ENCODE measurements around the gene SLC35A5. TPM values are rescaled to one million over a fixed set of nuclear protein-coding genes. Genes with fewer than 3 reads are reported as not detected.

SLC35A5 gene
- total and polyA plus RNA-seq, 9 of the 15 experiments (the other 6 are each of a cell fraction or from before 2014, with no cell fraction given): 4.0 to 13.0 (median 9.7) TPM

DNA sequence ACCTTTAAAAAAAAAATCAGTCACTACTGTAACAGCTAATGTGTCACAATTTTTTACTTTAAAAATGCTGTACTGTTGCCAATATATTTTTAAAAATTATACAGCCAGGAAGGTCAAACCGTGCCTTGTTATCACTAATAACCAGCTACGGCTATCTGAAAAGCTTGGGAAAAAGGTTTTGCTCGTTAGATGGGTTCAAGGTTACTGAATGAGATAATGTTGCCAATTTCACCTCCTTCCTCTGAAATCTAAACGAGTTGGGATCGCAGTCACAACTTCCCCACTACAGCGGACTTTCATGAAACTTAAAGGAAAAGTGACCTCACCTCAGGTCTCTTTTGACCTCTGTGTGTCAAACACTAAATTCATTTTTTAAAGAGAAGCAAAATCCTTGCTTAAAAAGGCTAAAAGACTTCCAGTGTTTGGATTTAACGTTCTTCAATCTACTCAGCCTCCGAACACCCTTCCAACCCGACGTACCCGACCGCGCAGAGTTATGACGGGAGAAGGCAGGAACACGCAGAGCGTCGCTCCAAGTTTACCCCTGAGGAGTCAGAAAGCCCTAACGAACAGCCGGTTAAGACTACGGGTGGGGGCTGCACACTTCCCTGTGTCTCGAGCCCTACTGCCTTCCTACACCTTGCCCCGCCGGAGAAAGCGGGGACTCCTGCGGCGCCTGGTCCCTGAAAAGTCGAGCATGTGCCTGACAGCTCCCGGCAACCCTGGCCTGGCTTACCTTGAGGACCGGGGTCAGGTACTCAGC is 943 bp upstream of the SLC35A5 start (continued):
- TF ChIP-seq, protein P1, sequence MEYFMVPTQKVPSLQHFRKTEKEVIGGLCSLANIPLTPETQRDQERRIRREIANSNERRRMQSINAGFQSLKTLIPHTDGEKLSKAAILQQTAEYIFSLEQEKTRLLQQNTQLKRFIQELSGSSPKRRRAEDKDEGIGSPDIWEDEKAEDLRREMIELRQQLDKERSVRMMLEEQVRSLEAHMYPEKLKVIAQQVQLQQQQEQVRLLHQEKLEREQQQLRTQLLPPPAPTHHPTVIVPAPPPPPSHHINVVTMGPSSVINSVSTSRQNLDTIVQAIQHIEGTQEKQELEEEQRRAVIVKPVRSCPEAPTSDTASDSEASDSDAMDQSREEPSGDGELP (CRISPR knock-in tag; IDR thresholded peaks at IDR 0.05; ENCODE audit: borderline replicate concordance): no peak
- no peak for TF ChIP-seq EWSR1 (IDR thresholded peaks at IDR 0.05; ENCODE audit: borderline replicate concordance, low read depth, partially characterized antibody)
- TF ChIP-seq LCOR (CRISPR knock-in tag; IDR thresholded peaks at IDR 0.05): no peak
- no peak for TF ChIP-seq BCOR (IDR thresholded peaks at IDR 0.05)
- peak; percentile 97 for TF ChIP-seq CREM (IDR thresholded peaks at IDR 0.05; ENCODE audit: low read depth)
- TF ChIP-seq PHF8 (IDR thresholded peaks at IDR 0.05; ENCODE audit: borderline replicate concordance, low read length): peak; percentile 38; the same call in 1 of the 2 replicates
- TF ChIP-seq TBL1XR1 (IDR thresholded peaks at IDR 0.05; ENCODE audit: low read length in 2 of 2): peak in 1 of 2 experiments; percentile 37; a peak in 1 of 4 replicates
- TF ChIP-seq UBTF (IDR thresholded peaks at IDR 0.05; ENCODE audit: borderline replicate concordance in 1 of 2, low read depth in 2 of 2, low read length in 2 of 2): peak in 1 of 2 experiments; percentile 36; a peak in 2 of 4 replicates
- TF ChIP-seq TCF3 (CRISPR knock-in tag; IDR thresholded peaks at IDR 0.05): 0 out of 2 replicates have a peak, but pooled peaks have one; percentile 7
- no peak for TF ChIP-seq GTF2F1 (IDR thresholded peaks at IDR 0.05; ENCODE audit: low read depth, low read length)
- peak; percentile 60 for TF ChIP-seq TAF1 (IDR thresholded peaks at IDR 0.05; ENCODE audit: control insufficient read depth, extremely low read depth, insufficient read depth, low read length, severe bottlenecking)
- TF ChIP-seq FOXK2 (conservative IDR thresholded peaks at IDR 0.05 in 1 of 2, IDR thresholded peaks at IDR 0.05 in 1 of 2; ENCODE audit: low read depth in 2 of 2): peak; percentile 37 to 74; a peak in 3 of 4 replicates
- TF ChIP-seq, protein P2, sequence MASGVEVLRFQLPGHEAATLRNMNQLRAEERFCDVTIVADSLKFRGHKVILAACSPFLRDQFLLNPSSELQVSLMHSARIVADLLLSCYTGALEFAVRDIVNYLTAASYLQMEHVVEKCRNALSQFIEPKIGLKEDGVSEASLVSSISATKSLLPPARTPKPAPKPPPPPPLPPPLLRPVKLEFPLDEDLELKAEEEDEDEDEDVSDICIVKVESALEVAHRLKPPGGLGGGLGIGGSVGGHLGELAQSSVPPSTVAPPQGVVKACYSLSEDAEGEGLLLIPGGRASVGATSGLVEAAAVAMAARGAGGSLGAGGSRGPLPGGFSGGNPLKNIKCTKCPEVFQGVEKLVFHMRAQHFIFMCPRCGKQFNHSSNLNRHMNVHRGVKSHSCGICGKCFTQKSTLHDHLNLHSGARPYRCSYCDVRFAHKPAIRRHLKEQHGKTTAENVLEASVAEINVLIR (CRISPR knock-in tag; IDR thresholded peaks at IDR 0.05): peak; percentile 69
- TF ChIP-seq HCFC1 (IDR thresholded peaks at IDR 0.05; ENCODE audit: low read depth, low read length): peak; percentile 52
- no peak for TF ChIP-seq RNF2 (IDR thresholded peaks at IDR 0.05)
- TF ChIP-seq, protein P3, sequence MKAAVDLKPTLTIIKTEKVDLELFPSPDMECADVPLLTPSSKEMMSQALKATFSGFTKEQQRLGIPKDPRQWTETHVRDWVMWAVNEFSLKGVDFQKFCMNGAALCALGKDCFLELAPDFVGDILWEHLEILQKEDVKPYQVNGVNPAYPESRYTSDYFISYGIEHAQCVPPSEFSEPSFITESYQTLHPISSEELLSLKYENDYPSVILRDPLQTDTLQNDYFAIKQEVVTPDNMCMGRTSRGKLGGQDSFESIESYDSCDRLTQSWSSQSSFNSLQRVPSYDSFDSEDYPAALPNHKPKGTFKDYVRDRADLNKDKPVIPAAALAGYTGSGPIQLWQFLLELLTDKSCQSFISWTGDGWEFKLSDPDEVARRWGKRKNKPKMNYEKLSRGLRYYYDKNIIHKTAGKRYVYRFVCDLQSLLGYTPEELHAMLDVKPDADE (conservative IDR thresholded peaks at IDR 0.05; ENCODE audit: control insufficient read depth, low read depth, low read length): no peak
- no peak for TF ChIP-seq KDM4B (IDR thresholded peaks at IDR 0.05; ENCODE audit: borderline replicate concordance in 2 of 2, low read depth in 1 of 2)
- TF ChIP-seq POLR2B (IDR thresholded peaks at IDR 0.05; ENCODE audit: low read depth, partially characterized antibody): peak; percentile 26
- TF ChIP-seq POLR2AphosphoS5 (IDR thresholded peaks at IDR 0.05; ENCODE audit: control insufficient read depth, insufficient read depth, low read depth, low read length): peak; percentile 43; the same call in 1 of the 2 replicates
- TF ChIP-seq KAT7 (CRISPR knock-in tag; IDR thresholded peaks at IDR 0.05; ENCODE audit: borderline replicate concordance): 0 out of 2 replicates have a peak, but pooled peaks have one; percentile 8
- no peak for TF ChIP-seq HDAC1 (IDR thresholded peaks at IDR 0.05)

Data from K562 (cell line).